HG03060 (cell line): Measurements from ENCODE around the gene CACNA2D2.

Source experiments
- ATAC-seq: cut with Tn5 transposase; IDR thresholded peaks from one replicate; pipeline ENCODE4 v1.9.1; 2021; ENCODE audit warnings: low read depth, moderate number of reproducible peaks; ENCODE audit not compliant: unreplicated experiment

Gene CACNA2D2

DNA sequence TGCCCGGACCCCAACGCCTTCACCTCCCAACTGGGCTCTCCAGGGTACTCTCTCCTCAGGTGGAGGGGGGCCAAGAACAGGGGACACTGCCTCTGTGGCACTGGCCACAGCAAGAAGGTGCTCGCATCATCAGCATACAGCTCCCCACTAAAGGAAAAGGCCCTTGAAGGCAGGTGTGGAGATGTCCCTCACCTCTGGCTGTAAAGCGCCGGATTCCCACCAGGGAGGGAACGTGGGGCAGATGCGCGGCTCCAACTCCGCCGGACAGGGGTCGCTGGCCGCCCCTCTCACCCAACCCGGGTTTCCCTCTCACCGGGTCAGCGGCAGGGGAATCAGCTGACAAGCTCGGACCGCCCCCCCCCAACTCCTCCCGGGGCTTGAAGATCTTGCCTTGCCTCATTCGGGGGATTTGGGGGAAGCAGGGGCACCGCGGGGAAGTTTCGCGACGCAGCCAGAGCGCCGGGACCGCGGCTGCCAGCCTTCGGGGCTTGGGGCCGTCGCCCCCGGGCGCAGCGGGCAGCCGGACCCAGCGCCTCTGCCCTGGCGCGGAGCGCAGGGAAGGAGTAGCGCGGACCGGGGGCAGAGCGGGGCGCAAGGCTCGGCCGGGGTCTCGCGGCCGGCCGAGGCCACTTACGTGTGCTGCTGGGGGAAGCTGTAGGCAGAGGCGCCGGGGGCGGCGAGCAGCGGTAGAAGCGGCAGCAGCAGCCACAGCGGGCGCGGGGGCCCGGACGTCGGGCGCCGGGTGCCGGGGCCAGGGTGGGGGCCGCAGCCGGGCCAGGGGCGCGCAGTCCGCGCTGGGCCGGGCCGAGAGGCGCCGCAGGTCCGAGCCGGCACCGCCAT lies 630 bp downstream of the CACNA2D2 start:
- no peak for ATAC-seq

DNA sequence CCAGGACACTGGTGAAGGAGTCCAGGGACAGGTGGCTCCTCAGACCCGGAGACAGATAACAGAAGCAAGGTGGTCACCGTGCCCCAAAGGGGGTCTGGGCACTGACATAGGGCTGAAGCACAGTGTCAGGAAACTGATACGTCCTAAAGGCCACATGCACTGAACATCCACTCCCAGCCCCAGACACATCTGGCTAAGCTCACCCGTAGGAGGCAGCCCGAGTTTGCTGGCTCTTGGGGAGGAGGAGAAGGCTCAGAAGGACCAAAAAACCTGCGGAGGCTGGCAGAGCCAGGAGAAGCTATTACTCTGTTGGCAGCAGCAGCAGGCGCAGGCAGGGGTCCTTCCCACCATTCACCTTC lies 1.2 kb downstream of the CACNA2D2 start:
- ATAC-seq, result no peak

DNA sequence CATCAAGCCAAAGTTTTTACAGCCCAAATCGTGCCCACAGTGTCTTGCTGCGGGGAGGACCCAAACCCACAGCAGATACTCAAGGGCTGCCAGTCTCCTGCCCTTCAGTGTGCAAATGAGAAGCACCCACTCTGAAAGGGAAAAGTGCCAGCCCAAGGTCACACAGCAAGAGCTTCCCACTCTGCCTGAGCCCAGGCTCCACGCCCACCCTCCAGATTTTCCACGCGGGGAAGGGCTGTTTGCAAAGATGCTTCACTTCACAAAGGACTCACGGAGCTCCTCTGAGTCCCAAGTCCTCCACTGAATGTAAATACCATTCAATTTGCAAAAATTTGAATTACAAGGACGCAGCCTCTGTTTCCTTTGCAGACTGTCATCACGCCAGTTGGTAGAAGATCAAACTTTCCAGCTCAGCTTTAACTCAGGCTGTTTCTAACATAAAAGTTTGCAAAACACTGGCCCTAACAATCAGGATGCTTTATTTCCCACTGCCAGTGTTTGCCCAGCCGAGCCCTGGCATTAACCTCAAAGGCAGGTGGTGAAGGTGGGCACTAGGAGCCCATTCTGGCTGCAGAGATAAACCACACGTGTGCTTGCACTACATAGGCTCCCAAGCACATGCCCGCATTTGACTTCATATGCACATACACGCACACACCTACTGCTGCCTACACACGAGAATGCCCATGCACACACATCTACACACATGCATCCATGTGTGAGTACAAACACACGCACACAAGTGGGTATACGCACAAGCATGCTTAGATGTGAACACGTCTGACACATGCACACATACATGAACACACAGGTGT lies 7.6 kb downstream of the CACNA2D2 start:
- no peak for ATAC-seq

DNA sequence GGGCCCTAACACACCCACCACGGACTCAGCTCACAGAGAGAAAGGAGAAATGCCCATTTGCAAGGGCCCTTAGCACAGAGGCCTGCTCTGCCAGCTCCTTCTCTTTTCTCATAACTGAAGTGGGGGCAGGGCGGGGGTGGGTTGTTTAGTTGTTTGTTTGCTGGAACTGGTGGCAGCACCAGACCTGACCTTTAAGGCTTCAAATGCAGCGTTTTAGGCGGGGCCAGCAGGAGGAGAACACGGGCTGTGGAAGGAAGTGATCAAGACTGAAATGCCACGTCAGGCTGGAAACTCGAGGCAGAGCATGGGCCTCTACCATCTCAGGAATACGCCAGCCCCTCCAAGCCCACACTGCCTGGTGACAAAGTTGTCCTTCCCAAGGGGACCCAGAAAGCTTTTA lies 9.3 kb downstream of the CACNA2D2 start:
- no peak for ATAC-seq

DNA sequence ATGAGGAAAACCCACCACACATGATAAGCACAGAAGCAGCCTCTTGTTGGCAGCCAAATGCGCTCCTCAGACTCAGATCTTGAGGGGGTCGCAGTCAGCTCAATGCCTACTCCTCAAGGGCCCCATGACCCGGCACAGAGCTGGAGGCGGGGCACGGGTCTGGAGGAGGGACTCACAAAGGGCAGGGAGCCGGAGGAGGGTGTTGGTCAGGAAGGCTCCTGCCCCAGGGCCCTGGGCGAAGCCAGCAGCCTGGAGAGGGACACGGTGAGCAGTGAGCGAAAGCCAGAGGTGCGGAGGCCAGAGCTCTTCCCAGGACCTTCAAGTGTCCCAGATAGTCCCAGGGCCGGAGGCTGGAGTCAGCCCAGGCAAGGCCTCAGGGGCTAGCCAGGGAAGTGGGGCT lies 9.8 kb downstream of the CACNA2D2 start:
- no peak for ATAC-seq

DNA sequence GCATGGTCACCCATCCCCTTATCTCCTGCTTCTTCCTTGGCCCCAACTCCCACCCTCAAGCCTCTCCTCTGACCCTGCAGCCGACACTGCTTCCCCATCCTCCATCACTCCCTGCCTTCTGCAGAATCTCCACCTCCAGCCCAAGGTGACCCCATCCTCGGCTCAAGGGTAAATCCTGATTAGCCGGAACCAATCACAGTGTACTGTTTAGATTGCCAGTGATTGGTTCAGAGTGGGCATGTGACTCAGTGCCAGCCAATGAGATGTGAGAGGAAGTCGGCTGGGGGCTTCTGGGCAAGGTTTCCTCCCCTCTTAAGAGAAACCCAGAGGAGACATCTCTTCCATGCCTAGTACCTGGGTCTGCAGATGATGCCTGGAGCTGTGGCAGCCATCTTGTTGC lies 10.3 kb downstream of the CACNA2D2 start:
- ATAC-seq, result no peak

DNA sequence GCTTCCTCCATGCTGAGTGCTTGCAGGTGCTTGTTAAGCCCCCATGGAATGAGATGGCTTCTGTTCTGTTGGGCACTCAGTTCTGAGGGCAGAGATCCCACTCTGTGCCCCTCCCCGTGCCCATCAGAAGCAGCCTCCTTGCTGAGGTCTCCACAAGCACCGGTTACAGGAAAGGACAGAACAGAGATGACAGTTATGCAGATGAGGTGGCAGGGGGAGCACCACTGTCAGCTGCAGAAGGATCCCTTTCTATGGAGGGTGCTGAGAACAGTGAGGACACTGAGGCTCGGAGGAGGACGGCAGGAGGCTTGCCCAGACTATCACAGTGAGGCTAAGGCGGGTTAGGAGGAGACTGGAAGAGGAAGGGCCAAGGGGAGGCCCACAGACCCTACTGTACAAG lies 12.4 kb downstream of the CACNA2D2 start:
- ATAC-seq, result no peak

DNA sequence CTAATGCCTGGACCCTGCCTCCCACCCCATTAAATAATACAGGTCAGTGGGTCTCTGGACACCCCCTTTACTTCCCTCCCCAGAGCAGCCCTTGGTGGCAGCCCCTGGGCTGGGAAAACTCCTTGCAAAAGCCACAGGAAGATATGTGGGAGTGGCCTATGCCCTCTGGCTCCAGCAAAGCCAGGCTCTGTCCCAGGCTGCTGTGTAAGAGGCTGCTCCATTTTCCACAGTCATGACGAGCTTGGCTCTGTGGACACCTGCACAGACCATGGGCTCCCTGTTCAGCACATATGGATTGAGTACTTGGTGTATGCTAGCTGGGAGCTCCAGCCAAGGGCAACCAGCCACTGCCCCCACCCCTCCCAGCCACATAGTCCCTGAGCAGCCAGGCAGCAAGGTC lies 13.0 kb downstream of the CACNA2D2 start:
- ATAC-seq, result no peak

DNA sequence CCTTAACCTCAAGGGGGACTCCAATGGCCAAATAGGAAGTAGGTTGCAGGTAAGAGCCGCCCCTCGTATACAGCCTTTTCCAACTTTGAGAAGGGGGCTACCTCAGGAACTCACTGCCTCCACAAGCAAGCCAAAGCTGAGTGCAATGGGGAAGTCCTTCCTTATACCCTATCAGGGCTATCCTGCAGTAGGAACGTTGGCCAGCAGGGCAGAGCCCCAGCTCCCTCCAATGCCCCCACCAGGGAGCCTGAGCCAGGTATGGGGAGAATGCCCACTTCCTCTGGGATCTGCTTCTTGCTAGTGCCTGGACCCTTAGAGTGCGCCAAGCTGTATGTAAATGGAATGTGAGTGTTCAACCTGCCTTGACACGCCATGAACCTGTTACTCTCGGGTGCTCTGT lies 16.3 kb downstream of the CACNA2D2 start:
- no peak for ATAC-seq

DNA sequence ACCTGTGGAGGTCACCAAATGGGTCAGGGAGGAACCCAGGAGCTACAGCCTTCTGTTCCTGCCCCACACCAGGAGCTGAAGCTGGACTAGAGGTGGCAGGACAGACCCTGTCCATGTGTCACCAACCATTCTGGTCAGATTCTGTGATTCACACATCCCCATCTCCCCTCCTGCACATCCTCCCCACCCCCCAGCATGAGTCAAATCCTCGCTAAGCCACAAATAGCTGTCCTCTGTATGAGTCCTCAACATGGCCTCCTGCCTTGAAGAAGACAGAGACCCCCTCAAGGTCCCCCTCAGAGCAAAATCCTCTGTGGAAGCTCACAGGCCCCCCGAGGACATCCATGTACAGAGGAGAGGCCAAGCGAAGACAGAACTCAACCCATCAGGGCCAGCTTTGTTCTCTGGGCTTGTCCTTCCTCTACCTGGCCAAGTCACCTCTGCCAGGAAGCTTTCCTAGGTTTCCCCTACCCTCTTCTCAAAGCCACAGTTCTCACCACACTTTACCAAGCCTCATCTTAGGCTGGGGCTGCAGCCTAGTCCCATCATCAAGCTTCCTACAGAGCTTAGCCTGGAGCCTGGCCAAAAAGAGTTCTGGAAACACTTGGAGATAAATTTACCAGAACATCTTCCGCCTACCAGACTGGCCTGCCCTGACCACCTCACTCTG lies 17.1 kb downstream of the CACNA2D2 start:
- ATAC-seq, result no peak

DNA sequence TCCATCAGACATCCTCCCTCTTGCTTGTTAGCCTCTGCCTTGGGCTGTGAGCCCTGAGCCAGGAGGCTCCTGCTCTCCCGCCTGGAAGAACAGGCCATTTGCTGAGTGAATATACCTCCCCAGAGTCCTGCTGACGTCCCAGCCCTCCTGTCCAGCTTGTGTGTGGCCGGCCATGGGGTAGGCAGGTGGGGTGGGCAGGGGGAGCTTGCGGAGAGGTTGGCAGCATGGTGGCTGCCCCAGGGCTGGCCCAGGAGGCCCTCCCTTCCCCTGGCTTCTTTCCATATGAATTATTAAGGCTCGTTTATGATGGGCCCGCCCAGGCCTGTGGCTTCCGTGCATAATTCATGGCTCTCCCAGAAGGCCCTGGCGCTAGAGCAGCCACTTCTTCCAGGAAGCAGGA lies 18.7 kb downstream of the CACNA2D2 start:
- ATAC-seq, result no peak

DNA sequence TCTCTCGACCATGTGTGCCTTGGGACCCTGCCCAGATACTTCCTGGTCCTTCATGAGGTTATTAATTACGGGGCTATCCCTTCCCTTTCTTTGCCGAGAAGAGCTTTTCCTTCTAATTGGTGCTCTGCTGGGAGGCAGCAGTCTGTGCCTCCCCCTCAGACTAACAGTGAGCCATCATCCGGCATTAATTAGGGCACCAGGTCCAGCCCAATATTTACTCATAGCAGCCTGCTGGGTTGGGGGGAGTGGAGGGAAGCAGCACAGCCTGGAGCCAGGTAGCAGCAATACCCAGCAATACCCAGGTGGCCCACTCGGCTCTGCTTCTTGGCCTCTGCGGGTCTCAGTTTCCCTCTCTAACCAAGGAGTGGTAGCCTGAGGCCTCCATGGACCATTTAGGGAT lies 20.1 kb downstream of the CACNA2D2 start:
- no peak for ATAC-seq

DNA sequence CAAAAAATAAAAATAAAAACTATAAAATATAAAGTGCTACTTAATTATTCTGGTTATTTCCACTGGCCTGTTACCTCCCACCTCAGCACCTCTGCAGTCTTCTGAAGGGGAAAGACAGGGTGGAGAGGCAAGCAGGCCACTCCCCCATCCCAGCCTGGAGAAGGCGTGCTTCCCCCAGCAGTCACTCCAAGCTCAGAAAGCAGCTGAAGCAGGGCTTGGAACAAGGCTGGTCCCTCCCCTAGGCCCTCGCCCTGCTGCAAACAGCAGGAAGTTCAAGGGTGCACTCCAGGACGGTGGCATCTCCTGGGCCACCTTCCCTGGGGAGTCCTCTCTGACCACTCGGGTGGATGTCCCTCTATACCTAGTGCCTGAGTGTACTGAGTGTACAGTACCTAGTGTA lies 21.4 kb downstream of the CACNA2D2 start:
- no peak for ATAC-seq

DNA sequence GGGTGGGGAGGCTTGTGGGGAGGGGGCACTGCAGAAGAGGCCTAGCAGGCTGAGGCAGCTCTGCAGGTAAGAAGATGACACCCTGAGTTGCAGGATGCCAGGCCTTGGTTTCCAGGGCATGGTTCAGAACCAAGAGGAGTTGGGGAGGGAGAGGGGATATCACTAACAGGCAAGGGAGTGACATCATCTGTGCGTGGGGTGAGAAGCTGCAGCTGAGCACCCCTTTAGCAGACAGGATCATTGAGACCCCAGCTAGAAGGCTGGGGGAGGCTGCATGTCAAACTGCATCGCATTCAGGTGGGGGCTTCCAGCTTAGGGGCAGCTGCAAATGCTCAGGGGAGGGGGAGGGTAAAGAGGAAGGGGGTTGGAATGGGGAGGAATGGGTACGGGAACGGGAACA lies 23.0 kb downstream of the CACNA2D2 start:
- no peak for ATAC-seq

DNA sequence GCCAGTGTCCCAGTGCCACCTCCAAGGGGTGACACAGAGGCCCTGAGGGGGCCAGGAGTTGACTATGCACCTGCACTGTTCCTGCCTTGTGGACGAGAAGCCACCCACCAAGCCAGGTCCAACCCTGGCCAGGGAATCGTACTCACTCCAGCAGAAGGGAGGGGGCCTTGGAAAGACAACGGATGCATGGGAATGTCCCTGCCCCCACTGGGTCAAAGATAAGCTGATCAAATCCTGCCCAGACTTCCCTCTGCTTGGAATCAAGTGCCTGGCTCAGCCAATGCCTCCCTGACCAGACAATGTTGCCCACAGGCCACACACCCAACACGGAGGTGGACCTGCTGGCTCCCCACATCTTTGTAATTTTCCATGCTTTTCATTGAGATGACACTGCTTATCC lies 23.9 kb downstream of the CACNA2D2 start:
- ATAC-seq, result no peak

DNA sequence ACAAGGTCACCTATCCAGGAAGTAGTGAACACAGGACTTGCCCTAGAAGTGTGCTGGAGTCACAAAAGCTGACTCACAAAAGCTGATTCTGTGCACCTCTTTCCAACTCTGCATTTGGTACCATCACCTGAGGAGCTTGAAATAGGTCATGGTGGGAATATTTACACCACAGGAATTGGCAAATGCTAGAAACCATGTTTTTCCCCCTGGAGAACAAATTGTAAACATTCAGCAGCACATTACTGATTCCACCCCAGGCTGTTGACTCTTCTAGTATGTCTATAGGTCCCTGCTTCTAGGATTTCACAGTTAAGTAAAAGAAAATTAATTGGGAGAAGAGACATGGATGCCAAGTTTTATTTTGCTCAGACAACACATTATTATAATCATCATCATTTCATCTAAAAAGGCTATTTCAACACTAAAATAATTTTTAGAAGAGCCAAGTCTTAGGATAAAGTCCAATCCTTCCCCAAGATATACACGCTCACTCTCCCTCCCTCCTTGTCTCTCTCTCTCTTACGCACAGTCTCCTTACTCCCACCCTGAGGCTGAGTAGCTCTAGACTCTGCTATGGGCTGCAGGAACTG lies 24.7 kb downstream of the CACNA2D2 start:
- no peak for ATAC-seq

DNA sequence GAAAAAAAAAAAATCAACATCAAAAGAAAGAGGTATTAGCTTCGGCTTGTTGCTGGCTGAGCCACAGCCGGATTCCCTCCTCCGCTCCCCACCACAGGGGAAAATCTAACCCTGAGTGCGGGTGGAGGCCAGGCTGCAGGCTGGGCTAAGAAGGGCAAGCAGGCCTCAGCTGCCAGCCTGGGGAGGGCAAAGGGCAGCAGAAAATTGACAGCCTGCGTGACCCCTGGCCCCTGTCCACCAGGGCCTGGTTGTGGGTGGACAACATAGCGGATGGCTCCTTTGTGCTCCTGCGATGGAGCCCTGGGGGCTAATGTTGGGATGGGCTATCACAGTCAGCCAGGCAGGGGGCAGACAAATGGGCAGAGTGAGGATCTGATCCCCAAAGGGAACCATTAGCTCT lies 25.4 kb downstream of the CACNA2D2 start:
- no peak for ATAC-seq

DNA sequence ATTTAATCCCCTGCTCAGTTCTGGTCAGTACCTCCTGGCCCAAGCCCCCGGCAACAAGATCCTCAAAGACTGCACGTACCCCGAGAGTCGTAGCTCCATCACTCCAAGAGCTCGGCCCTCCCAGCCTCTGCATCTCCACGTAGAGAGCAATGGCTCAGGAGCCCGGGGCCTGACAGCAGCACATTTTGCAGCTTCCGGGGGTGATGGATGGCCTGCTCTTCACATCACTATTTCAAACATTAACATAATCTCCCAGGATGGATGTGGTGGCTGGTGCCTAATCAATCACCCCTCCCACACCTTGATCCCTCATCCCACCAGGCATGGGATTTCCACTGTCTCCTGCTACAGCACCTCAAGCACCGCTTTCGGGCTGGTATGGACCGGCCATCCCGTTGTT lies 28.1 kb downstream of the CACNA2D2 start:
- ATAC-seq, result no peak

DNA sequence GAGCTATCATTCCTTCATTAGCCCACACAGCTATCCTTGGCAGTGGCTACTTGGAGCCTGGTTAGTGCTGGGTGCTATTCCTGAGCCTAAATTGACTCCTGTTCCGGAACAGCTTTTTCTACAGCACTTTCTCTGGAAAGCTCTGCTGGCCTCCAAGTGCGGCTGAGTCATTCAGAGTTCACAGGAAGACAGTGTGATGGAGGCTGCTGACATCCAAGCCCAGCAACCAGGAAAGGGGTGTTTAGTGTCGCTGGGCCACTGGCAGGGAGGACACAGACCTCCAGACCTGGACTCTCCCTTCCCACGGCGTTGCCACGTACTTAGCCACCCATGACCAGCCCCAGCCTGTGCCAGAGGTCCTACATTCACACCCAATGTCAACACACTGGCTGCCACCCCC lies 28.7 kb downstream of the CACNA2D2 start:
- ATAC-seq, result no peak

DNA sequence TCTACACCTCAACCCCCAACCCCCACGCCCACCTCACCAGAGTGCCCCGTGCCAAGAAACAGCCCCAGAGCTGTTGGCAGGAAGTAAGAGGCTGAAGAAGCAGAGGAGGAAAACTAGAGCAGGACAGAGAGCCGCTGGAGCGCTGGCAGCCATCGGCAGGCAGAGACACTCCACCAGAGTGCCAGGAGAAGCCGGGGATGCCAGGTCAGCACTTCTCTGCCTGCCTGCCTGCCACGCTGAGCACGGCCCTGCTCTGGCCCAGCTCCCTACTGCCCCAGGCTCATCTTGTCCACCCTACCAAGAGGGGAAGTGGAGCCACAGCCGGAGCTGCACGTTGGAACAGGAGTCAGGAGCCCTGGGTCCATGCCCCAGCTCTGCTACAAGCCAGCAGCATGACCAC lies 29.7 kb downstream of the CACNA2D2 start:
- ATAC-seq, result no peak

DNA sequence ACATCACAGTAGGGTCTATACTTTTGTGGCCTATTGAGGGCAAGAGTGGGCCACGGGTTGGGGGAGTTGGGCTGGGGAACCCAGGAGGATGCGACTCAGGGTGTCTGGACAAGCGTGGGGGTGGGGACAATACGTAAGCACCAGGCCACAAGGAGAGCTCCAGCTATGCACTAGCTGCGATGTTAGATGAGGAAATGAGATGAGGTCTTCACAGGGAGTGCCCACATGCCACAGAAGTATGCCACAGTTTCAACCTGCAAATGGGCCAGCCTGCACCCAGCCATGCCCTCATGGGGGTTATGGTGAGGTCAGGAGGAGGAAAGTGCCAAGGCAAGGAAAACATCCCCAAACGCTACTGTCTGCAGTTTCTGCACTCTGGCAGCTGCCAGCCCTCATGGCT lies 30.5 kb downstream of the CACNA2D2 start:
- no peak for ATAC-seq
